AG04450 (cell line): ENCODE results near the gene OGG1. TPM values are rescaled to one million over a fixed set of nuclear protein-coding genes. Genes with fewer than 3 reads are reported as not detected.

ENCODE experiments used
- CTCF ChIA-PET: fragments of 300-600, 350-600 bp; formaldehyde crosslinking; extraction: SDS; loops from one replicate; lab custom pipeline; 2022; ENCODE audit warnings: antibody characterized with exemption, inconsistent platforms; lab: Charles Lee
- POLR2A ChIA-PET: fragments of 350-600 bp; formaldehyde crosslinking; extraction: SDS; loops from one replicate; lab custom pipeline; 2021; ENCODE audit warnings: antibody characterized with exemption, inconsistent platforms; lab: Yijun Ruan, JAX
- DNase-seq: peaks from one replicate; pipeline ENCODE4 v3.0.0-alpha.2; 2011; ENCODE audit warnings: low read depth, low spot score
- H3K27ac ChIP-seq: one replicate; pipeline ENCODE4 v1.5.1; 2012; ENCODE audit warnings: low read depth, low read length, control low read depth
- H3K27me3 ChIP-seq: one replicate; pipeline ENCODE4 v1.6.0; 2012; ENCODE audit warnings: low read length; ENCODE audit not compliant: control insufficient read depth, insufficient read depth
- H3K4me3 ChIP-seq: 2 replicates; pipeline ENCODE4 v1.5.1; 2011; ENCODE audit warnings: mild to moderate bottlenecking, low read depth, low read length, control low read depth
- H3K9me3 ChIP-seq: 2 replicates; pipeline ENCODE4 v1.5.1; 2012; ENCODE audit warnings: low read length; ENCODE audit not compliant: control insufficient read depth, insufficient read depth
- polyA plus RNA-seq: library from polyadenylated mRNA; depleted of rRNA; stranded (reverse); fragments of >200 nt; gene quantifications from 2 replicates; pipeline ENCODE4 v1.2.3, GENCODE V29; 2011
- TF ChIP-seq, protein P1 (sequence below): IDR thresholded peaks from 2 replicates; pipeline ENCODE4 v1.5.1; 2011; ENCODE audit warnings: low read depth, low read length, control low read depth, inconsistent platforms

OGG1 gene
- polyA plus RNA-seq, 1 experiment, result 23.5 TPM

DNA sequence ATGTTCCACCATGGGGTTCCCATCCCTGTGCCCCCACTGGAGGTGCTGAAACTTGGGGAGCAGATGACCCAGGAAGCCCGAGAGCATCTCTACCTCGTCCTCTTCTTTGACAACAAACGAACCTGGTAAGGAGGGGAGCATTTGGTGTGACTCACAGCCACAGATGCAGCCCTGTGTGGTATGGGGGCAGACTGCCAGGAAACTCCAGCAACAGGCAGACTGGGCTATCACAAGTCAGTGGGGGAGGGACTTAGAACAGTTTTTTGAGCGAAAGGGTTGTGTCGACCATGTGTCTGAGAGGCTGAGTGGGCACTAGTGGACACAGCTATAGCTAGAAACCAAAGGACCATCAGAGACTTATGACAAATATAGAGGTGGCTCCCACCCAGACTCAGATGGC is 3.4 kb upstream of the OGG1 start:
- CTCF ChIA-PET, result no interaction called here
- H3K9me3 ChIP-seq, result no peaks in the 10 kb centered on the region
- POLR2A ChIA-PET, result no interaction called here
- DNase-seq, result peak; percentile 85
- TF ChIP-seq, protein P1, sequence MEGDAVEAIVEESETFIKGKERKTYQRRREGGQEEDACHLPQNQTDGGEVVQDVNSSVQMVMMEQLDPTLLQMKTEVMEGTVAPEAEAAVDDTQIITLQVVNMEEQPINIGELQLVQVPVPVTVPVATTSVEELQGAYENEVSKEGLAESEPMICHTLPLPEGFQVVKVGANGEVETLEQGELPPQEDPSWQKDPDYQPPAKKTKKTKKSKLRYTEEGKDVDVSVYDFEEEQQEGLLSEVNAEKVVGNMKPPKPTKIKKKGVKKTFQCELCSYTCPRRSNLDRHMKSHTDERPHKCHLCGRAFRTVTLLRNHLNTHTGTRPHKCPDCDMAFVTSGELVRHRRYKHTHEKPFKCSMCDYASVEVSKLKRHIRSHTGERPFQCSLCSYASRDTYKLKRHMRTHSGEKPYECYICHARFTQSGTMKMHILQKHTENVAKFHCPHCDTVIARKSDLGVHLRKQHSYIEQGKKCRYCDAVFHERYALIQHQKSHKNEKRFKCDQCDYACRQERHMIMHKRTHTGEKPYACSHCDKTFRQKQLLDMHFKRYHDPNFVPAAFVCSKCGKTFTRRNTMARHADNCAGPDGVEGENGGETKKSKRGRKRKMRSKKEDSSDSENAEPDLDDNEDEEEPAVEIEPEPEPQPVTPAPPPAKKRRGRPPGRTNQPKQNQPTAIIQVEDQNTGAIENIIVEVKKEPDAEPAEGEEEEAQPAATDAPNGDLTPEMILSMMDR, result no peak
- H3K27me3 ChIP-seq, result no peaks in the 10 kb centered on the region
- H3K4me3 ChIP-seq, result no peak overlapping the region
- peak overlapping the region; percentile 52 for H3K27ac ChIP-seq

DNA sequence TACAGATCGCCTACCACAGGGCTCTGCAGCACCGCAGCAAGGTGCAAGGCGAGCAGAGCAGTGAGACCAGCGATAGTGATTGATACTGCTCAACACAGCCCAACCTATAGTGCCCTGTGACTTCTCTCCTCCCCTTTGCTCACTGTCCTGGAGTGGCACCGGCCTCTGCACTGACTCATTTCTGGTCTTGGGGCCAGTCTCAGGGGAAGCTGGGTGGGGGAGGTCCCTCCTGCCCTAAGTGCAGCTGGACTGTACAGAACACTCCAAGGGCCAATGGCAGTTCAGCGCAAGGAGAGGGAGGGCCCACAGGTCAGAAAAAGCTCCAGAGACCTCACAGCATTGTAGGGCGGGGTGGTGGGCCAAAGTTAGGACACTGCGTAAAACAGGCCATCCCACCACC is 2.5 kb upstream of the OGG1 start:
- Histone ChIP-seq H3K27me3 (no peaks in the 10 kb centered on the region), H3K9me3 (no peaks in the 10 kb centered on the region), H3K4me3 (no peak overlapping the region), H3K27ac (no peak overlapping the region)
- POLR2A ChIA-PET, result interaction anchor here (0.7 kb wide), 1 partner anchor 26 kb away, joined by 3 read pairs; no protein-coding TSS in a partner anchor
- no peak for DNase-seq
- CTCF ChIA-PET, result no interaction called here
- TF ChIP-seq, protein P1, result no peak

DNA sequence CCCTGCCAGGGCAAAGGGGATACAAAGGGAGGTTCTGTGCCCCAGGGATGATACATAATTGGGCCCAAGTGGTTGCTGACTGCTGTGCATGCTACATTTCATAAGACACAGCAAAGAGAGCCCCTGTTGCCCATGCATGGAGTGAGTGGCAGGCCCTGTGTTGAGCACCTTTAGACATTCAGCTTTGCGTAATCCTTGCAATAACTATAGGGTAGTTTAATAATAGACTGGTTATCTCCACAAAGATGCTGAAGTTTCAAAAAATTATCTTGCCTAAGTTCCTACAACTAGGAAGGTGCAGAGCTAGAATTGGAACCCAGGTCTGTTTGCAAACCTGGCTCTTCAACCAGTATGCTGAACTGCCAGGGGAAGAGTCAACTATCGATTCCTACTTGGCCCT is 1.7 kb upstream of the OGG1 start:
- no peak overlapping the region for H3K27ac ChIP-seq
- H3K4me3 ChIP-seq, result no peak overlapping the region
- no peaks in the 10 kb centered on the region for H3K27me3 ChIP-seq
- CTCF ChIA-PET, result no interaction called here
- DNase-seq, result no peak
- POLR2A ChIA-PET, result no interaction called here
- TF ChIP-seq, protein P1, result no peak
- H3K9me3 ChIP-seq, result no peaks in the 10 kb centered on the region

DNA sequence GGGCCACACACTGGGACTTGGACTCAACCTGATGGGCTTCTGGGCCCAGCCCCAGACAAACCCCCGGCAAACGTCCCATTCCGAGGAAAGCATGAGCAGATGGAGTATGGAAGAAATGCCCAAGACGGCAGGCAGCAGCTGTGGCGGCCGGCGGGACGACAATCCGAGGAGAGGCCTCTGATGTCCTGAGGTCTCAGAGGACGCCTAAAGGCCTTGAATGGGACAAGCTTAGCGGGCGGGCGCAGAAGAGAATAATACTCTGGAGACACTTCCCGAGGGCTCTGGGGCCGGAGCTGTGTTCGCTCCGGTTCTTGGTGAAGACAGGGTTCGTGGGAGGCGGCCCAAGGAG is 482 bp upstream of the OGG1 start:
- ChIA-PET CTCF (no interaction called here), POLR2A (interaction anchor here (0.9 to 1.8 kb wide), 8 partner anchors 8 to 386 kb away, joined by 4 to 14 read pairs (median 6); partner anchors contain the start of genes ARPC4, BRPF1, TADA3 and THUMPD3)
- Histone ChIP-seq H3K4me3 (peak overlapping the region; percentile 61), H3K9me3 (no peaks in the 10 kb centered on the region), H3K27me3 (no peaks in the 10 kb centered on the region), H3K27ac (peak overlapping the region; percentile 96)
- TF ChIP-seq, protein P1, result no peak
- DNase-seq, result no peak

DNA sequence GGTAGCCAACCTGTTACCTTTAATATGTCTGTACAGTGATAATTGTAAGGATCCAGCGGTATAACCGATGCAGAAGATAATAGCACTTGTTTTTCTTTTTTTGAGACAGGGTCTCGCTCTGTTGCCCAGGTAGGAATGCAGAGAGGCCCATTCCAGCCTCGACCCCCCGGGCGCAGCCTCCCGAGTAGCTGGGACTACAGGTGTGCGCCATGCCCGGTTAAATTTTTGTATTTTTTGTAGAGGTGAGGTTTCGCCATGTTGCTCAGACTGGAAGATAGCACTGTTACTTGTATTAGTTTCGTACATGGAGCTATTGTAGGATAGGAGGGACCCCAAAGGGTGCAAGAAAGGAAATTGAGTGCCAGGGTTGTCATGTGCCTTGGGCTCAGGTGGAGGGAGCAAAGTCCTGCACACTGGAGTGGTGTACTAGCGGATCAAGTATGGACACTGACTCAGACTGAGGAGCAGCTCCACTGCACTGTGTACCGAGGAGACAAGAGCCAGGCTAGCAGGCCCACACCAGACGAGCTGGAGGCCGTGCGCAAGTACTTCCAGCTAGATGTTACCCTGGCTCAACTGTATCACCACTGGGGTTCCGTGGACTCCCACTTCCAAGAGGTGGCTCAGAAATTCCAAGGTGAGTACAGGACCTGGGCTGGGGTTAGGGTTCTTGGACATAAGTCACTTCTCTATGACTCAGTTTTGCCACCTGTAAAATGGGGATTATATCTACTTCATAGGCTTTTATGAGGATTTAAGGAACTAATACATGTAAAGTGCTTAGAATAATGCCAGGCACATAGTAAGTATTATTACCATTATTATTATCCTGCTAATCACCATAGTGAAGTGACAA is 1.0 kb downstream of the OGG1 start:
- no peaks in the 10 kb centered on the region for H3K27me3 ChIP-seq
- no peak for DNase-seq
- H3K9me3 ChIP-seq, result no peaks in the 10 kb centered on the region
- no peak overlapping the region for H3K27ac ChIP-seq
- CTCF ChIA-PET, result no interaction called here
- TF ChIP-seq, protein P1, result no peak
- H3K4me3 ChIP-seq, result peak overlapping the region; percentile 86
- POLR2A ChIA-PET, result interaction anchor here (1.8 kb wide), 2 partner anchors 42 to 388 kb away, joined by 4 to 13 read pairs; partner anchors contain the start of genes ARPC4, TADA3 and THUMPD3
